A673 (cell line): ENCODE data around the gene TPD52L1.

ENCODE experiments used
- CTCF ChIP-seq: fragments of 300-800, 200-600 bp; sonication (generic); conservative IDR thresholded peaks from 2 replicates; pipeline ENCODE4 v1.5.1; 2017; ENCODE audit warnings: low read depth, mild to moderate bottlenecking, antibody characterized with exemption, low read length, moderate library complexity, mixed read lengths
- EZH2 ChIP-seq: fragments of 200-600 bp; sonication (generic); IDR thresholded peaks from 2 replicates; pipeline ENCODE4 v1.6.1; 2017; ENCODE audit warnings: borderline replicate concordance, low read depth, mild to moderate bottlenecking, mixed read lengths, antibody characterized with exemption, low read length; ENCODE audit not compliant: poor library complexity, severe bottlenecking

- TF ChIP-seq CTCF (no peak), EZH2 (no peak)
Measured at GRCh38 chr6:125303512-125303854, 149.9 kb downstream of the TPD52L1 start.
